ENCODE data around the gene HMCN2. TPM values are rescaled to one million over a fixed set of nuclear protein-coding genes. Genes with fewer than 3 reads are reported as not detected.
A peak's percentile ranks its signal among the peaks of the same experiment; 100 is the strongest.

Gene HMCN2
- polyA plus RNA-seq, 2 of the 4 experiments (the other 2 are of a cell fraction): 0.01 TPM; not detected in 1

- ATAC-seq: peak in 1 of 2 experiments; percentile 31; a peak in 3 of 6 replicates
- CTCF ChIA-PET: interaction anchor here (1.1 to 3.8 kb wide), 3 partner anchors 10 to 112 kb away, joined by 4 to 13 read pairs (median 5); no protein-coding TSS in a partner anchor
These were observed 45.9 kb upstream of the HMCN2 start for GRCh38 chr9:130219661-130220096.

GRCh38 chr9:130220352-130220751, 45.2 kb upstream of the HMCN2 start:
- POLR2A ChIA-PET: no interaction called here

More at GRCh38 chr9:130219661-130220096, 45.9 kb upstream of the HMCN2 start:
- Histone ChIP-seq H3K4me3 (no peak overlapping the region), H3K4me2 (no peak overlapping the region), H3K27ac (no peak overlapping the region), H3K4me1 (no peaks in the 10 kb centered on the region), H3K9me3 (no peaks in the 10 kb centered on the region)
- DNase-seq (ENCODE audit: low read depth in 1 of 2, low spot score in 1 of 2) (no peak), FAIRE-seq (no peak)
- POLR2A ChIA-PET: no interaction called here
- WGBS (ENCODE audit: missing lambda C conversion rate): 81% methylated on average over 8 of the region's 16 CpGs
- no peak for TF ChIP-seq MAZ (IDR thresholded peaks at IDR 0.05; ENCODE audit: borderline replicate concordance, low read depth, low read length)
- TF ChIP-seq RAD21 (conservative IDR thresholded peaks at IDR 0.05 in 1 of 2, IDR thresholded peaks at IDR 0.05 in 1 of 2): no peak
- TF ChIP-seq FOXS1 (CRISPR knock-in tag; IDR thresholded peaks at IDR 0.05): no peak
- TF ChIP-seq HOXB13 (CRISPR knock-in tag; IDR thresholded peaks at IDR 0.05; ENCODE audit: low read depth): no peak
- no peak for TF ChIP-seq SMC3 (IDR thresholded peaks at IDR 0.05)
- no peak for TF ChIP-seq TFCP2L1 (CRISPR knock-in tag; IDR thresholded peaks at IDR 0.05)
- TF ChIP-seq RARB (CRISPR knock-in tag; IDR thresholded peaks at IDR 0.05): no peak
- TF ChIP-seq MAFK (IDR thresholded peaks at IDR 0.05; ENCODE audit: partially characterized antibody): no peak
- TF ChIP-seq HES2 (IDR thresholded peaks at IDR 0.05): no peak
- no peak for TF ChIP-seq EHF (CRISPR knock-in tag; IDR thresholded peaks at IDR 0.05)
- TF ChIP-seq CTCF (IDR thresholded peaks at IDR 0.05): no peak
- no peak for TF ChIP-seq CEBPB (IDR thresholded peaks at IDR 0.05)
- no peak for TF ChIP-seq ZFP36 (IDR thresholded peaks at IDR 0.05; ENCODE audit: borderline replicate concordance, partially characterized antibody)

More at GRCh38 chr9:130220352-130220751, 45.2 kb upstream of the HMCN2 start:
- FAIRE-seq (no peak), DNase-seq (ENCODE audit: low read depth in 1 of 2, low spot score in 1 of 2) (no peak), ATAC-seq (peak in 1 of 2 experiments; percentile 20; a peak in 1 of 6 replicates)
- no peaks in the 10 kb centered on the region for H3K4me1 ChIP-seq
- H3K4me2 ChIP-seq: no peak overlapping the region
- H3K27ac ChIP-seq: no peak overlapping the region
- WGBS (ENCODE audit: missing lambda C conversion rate): 93% methylated on average over 9 of the region's 9 CpGs
- no peaks in the 10 kb centered on the region for H3K9me3 ChIP-seq
- CTCF ChIA-PET: interaction anchor here (0.6 to 3.8 kb wide), 6 partner anchors 9 to 179 kb away, joined by 3 to 13 read pairs (median 4); no protein-coding TSS in a partner anchor
- H3K4me3 ChIP-seq: no peak overlapping the region
- TF ChIP-seq CBX8 (IDR thresholded peaks at IDR 0.05) (no peak), MAFK (IDR thresholded peaks at IDR 0.05; ENCODE audit: partially characterized antibody) (no peak), EHF (CRISPR knock-in tag; IDR thresholded peaks at IDR 0.05) (no peak), HDAC2 (IDR thresholded peaks at IDR 0.05) (no peak), ZNF302 (CRISPR knock-in tag; IDR thresholded peaks at IDR 0.05) (no peak), RCOR1 (IDR thresholded peaks at IDR 0.05; ENCODE audit: low read depth, low read length) (no peak), CTCF (IDR thresholded peaks at IDR 0.05) (no peak), E2F6 (IDR thresholded peaks at IDR 0.05; ENCODE audit: borderline replicate concordance, low read depth) (no peak), NR3C1 (IDR thresholded peaks at IDR 0.05) (no peak), EHMT2 (IDR thresholded peaks at IDR 0.05; ENCODE audit: low read depth) (no peak), ELK1 (IDR thresholded peaks at IDR 0.05; ENCODE audit: low read depth, low read length) (no peak), ZFP36 (IDR thresholded peaks at IDR 0.05; ENCODE audit: borderline replicate concordance, partially characterized antibody) (no peak), FOXS1 (CRISPR knock-in tag; IDR thresholded peaks at IDR 0.05) (no peak), RARB (CRISPR knock-in tag; IDR thresholded peaks at IDR 0.05) (no peak), HOXA7 (CRISPR knock-in tag; IDR thresholded peaks at IDR 0.05) (no peak), KDM5A (IDR thresholded peaks at IDR 0.05) (no peak), JUN (IDR thresholded peaks at IDR 0.05) (no peak), FOSB (CRISPR knock-in tag; IDR thresholded peaks at IDR 0.05) (no peak), MYC (IDR thresholded peaks at IDR 0.05; ENCODE audit: borderline replicate concordance, low read length) (no peak), SMC3 (IDR thresholded peaks at IDR 0.05) (no peak)
